A673 (cell line): ENCODE measurements around the gene GABRB3.

Experiments used
- CTCF ChIP-seq: fragments of 300-800, 200-600 bp; sonication (generic); conservative IDR thresholded peaks from 2 replicates; pipeline ENCODE4 v1.5.1; 2017; ENCODE audit warnings: low read depth, mild to moderate bottlenecking, antibody characterized with exemption, low read length, moderate library complexity, mixed read lengths
- EZH2 ChIP-seq: fragments of 200-600 bp; sonication (generic); IDR thresholded peaks from 2 replicates; pipeline ENCODE4 v1.6.1; 2017; ENCODE audit warnings: borderline replicate concordance, low read depth, mild to moderate bottlenecking, mixed read lengths, antibody characterized with exemption, low read length; ENCODE audit not compliant: poor library complexity, severe bottlenecking

DNA sequence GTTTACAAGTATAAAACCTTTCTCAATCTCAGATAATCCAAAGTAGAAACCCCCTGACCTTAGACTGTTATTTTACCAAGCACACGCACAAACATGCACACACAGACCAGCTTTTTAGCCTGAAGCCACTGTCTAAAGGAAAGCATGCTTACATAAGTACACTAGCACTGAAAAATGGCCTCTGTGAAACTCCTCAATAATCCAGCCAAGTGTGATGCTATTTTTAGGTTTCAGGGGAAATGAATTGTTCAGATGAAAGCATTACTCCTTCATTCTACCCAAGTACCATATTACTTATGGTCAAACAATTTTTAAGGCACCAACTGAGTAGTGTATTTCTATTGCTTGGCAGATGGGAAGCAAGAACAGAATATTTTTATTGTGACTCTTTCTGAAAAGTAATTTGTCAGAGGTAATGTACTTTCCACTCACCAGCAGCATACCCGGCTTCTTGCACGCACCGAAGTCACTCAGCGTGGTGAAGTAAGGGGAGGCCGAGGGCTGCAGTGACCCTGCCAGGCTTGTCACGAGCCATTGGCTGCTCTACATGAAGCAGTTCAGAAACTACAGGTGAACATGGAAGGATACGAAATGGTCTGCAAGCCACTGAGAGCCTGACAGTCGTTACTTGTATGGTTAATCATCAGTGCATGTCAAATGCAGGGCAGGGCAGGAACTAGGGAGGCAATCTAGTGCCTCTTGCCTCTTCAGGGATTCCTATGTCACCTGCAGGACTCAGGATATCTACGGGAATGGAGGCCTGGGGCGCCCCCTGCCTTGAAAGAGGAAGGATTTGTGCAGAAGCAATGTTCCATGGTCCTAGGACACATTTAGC is 106.7 kb downstream of the GABRB3 start:
- no peak for TF ChIP-seq CTCF
- no peak for TF ChIP-seq EZH2
